RKO (cell line): ENCODE measurements around the gene ASXL2.

ENCODE experiments used
- DNase-seq: peaks from one replicate; pipeline ENCODE4 v3.0.0-alpha.2; 2016; ENCODE audit warnings: low spot score

The ASXL2 gene

DNA sequence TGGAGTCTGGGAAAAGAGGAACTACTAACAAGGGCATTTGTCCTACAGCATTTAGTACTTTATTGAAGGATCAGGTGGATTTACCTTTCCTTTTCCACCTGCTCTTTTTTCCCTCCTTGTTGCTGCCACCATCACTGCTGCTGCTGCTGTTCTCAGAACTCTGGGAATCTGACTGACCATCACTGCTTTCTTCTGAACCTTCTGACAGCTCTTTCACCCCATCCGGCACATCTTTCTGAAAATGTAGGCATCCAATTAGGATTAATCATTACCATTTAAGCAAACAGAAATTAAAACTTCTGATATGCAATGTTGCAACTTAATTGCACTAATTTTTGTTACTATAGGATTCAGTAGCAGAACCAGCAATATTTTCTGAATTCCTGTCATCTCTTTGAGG is 79.0 kb downstream of the ASXL2 start:
- DNase-seq = no peak

DNA sequence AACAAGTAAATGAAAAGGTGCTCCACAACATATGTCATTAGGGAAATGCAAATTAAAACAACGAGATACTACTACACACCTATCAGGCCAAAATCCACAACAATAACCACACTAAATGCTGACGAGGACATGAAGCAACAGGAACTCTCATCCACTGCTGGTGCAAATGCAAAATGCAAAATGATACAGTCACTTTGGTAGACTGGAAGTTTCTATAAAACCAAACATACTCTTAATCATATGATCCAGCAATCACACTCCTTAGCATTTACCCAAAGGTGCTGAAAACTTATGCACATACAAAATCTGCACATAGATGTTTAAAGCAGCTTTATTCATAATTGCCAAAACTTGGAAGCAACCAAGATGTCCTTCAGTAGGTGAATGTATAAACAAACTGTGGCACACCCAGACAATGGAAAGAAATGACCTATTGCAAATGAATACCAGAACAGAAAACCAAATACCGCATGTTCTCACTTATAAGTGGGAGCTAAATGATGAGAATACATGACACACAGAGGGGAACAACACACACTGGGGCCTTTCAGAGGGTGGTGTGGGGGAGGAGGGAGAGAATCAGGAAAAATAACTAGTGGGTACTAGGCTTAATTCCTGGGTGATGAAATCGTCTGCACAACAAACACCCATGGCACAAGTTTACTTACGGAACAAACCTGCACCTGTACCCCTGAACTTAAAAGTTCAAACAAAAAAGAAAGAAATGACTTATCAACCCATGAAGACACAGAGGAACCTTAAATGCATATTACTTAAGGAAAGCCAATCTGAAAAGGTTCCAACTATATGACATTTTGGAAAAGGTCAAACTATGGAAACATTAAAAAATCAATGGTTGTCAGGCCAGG is 80.4 kb downstream of the ASXL2 start:
- DNase-seq = no peak

- DNase-seq = no peak
Observed at GRCh38 chr2:25794544-25795276, 83.6 kb downstream of the ASXL2 start.

DNA sequence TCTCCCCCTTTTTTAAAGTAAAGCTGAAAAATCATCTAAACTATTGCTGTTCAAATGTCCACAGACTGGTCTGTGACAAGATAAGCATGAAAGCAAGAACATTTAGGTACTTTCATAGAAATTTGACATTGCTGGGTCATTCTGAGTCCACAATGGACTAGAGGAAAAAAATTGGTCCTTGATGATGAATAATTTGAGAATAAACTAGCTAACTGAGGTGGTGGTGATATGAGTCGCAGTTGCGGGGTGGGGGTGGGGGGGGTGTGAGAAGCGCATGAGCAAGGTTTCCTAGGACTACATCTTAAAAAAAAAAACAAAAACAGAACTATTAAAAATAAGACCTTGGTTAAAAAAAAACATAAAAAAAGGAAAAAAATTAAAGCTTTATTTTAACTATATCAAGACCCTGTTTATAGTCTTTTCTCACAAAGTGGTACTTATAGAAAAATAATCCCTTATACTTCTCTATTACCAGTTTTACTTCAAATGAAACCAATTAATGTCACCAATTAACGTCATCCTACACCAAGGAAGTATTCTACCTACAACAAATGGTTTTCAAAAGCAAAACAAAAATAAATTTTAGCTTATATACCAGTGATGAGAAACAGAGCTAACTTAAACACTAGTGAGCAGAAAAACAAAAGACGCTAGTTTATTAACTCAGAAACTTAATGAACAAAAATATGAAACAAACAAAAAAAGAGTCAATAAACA is 88.1 kb downstream of the ASXL2 start:
- DNase-seq = peak; percentile 22

DNA sequence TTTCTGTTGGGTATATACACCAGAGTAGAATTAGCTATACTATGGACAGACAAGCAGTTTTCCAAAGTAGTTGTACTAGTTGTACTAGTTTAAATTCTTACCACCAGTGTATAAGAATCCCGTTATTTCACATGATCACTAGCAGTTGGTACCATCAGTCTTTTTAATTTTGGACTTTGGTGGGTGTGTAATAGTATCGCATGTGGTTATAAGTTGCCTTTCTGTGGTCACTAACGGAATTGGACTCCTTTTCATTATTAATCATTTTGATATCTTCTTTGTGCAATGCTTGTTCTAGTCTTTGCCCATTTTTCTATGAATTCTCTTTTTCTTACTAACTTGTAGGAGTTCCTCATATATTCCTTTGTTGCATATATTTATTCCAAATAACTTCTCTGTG is 89.8 kb downstream of the ASXL2 start:
- DNase-seq = no peak

GRCh38 chr2:25787020-25787419 is 91.3 kb downstream of the ASXL2 start:
- DNase-seq = no peak

- DNase-seq = no peak
Observed at GRCh38 chr2:25784404-25784803, 93.9 kb downstream of the ASXL2 start.

- DNase-seq = no peak
Observed at GRCh38 chr2:25777077-25777476, 101.2 kb downstream of the ASXL2 start.

DNA sequence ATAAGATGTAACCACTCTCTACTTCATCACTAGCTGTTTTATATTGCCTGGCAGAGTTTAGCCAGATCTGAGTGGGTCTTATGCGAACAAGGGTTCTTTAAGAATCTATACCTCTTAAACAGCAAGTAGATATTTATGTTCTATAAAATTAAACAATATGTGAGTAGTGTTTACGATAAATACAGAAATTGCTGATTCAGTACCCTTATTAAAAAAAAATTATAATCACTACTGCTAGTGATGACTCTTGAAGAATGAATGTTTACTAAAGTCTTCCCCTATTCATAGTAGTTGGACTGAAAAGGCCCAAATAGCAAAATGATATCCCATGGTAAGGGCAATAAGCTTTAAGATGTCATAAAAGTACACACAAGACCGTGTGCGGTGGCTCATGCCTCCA is 106.2 kb downstream of the ASXL2 start:
- no peak for DNase-seq

DNA sequence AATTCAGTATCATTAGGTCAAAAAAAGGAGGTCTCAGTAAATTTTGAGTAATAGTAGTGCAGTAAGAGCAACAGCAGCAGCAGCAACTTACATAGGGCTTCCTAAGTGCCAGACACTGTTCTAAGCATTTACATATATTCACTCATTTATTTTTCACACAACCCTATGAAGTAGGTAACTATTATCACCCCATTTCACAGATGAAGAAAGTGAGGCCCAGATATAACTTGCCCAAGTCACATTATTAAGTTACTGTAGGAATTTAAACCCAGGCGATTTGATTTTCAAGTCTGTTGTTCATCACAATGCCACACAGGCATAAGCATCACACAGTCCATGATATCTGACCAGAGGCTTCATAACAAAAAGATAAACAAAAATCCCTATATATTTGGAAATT is 114.7 kb downstream of the ASXL2 start:
- no peak for DNase-seq

DNA sequence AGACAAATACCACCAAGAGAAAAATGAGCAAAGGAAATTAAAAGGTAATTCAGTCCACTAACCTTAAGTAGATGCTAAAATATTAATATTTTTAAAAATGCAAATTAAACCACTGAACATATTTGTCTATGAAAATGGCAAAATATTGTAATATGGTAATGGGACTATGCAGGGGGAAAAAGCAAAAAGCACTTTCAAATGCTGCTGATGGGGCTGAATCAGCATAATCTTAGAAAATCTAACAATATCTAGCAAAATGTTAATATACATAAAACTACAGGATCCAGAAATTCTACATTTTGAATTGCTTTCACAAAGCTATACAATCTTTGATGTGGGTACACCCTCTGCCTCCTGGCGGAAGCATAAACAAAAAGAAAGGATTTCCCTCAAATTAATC is 118.0 kb downstream of the ASXL2 start:
- DNase-seq = no peak

DNA sequence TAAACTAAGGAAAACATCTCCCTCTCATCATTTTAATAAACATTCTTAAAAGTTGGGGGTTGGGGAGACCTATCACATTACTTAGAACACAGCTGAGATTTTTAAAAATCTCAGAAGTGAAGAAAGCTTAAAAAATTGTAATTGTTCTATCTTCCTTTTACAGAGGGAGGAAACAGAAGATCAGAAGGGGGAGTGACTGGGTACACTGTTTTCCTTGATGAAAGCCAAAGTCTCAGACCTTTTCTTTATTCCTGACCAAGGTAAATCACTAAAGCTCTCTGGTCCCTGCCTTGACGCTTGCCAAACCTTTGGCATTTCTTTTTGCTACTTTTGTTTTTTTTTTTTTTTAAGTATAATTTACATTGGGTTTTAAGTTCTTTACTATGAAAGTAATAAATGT is 119.9 kb downstream of the ASXL2 start:
- no peak for DNase-seq

GRCh38 chr2:25757906-25758305 is 120.4 kb downstream of the ASXL2 start:
- no peak for DNase-seq

DNA sequence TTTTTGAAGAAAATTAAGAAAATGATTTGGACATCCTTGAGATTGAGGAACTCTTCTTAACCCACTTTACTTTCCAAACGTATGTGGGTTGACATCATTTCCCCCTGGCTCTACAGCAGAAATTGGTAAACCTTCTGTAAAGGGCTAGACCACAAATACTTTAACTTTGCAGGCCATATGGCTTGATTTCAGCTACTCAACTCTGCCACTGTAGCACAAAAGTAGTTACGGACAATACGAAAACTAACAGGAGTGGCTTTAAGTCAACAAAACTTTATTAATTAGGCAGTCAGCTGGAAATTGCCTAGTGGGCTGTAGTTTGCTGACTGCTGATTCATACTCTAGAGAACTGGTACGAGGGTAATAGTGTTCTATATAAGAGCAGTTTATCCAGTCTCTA is 121.8 kb downstream of the ASXL2 start:
- no peak for DNase-seq

- no peak for DNase-seq
Observed at GRCh38 chr2:25749676-25750075, 128.6 kb downstream of the ASXL2 start.

DNA sequence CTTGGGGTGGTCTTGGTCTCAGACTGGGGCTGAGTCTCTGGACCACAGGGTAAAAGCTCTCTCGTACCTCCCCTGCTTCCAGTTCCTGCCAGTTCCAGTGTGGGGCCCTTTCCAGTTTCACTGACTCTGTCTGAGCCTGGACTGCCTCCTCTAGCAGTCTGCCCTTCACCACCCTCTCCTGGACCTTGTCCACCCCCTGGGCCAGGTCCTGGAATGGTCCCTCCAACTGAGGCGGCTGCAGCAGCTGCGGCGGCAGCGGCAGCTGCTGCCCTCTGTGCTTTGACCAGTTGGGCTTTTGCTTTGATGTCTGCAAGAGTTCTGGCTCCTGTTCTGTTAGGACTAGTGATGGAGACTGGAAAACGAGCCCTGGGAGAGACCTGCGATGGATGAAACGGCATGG is 134.2 kb downstream of the ASXL2 start:
- DNase-seq = no peak

GRCh38 chr2:25743132-25743830 is 135.0 kb downstream of the ASXL2 start:
- no peak for DNase-seq

DNA sequence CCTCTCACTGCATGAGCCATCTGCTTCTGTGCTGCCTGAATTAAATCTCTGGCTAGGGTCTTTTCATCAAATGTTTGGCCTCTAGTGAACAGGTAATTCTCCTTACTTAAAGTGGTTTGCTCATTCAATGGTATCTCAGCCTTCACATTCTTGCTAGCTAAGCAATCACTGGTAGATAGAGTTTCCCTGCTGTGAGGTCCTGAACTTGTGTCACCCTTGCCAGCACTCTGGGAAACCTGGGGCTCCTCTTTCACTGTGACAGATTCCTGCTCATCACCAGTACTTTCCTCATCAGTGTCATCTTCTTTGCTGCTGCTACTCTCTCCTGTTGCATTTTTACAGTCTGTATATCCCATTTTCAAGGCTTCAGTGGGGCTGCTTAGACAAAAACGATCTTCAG is 135.8 kb downstream of the ASXL2 start:
- no peak for DNase-seq

GRCh38 chr2:25740810-25741381 is 137.4 kb downstream of the ASXL2 start:
- DNase-seq = no peak

DNA sequence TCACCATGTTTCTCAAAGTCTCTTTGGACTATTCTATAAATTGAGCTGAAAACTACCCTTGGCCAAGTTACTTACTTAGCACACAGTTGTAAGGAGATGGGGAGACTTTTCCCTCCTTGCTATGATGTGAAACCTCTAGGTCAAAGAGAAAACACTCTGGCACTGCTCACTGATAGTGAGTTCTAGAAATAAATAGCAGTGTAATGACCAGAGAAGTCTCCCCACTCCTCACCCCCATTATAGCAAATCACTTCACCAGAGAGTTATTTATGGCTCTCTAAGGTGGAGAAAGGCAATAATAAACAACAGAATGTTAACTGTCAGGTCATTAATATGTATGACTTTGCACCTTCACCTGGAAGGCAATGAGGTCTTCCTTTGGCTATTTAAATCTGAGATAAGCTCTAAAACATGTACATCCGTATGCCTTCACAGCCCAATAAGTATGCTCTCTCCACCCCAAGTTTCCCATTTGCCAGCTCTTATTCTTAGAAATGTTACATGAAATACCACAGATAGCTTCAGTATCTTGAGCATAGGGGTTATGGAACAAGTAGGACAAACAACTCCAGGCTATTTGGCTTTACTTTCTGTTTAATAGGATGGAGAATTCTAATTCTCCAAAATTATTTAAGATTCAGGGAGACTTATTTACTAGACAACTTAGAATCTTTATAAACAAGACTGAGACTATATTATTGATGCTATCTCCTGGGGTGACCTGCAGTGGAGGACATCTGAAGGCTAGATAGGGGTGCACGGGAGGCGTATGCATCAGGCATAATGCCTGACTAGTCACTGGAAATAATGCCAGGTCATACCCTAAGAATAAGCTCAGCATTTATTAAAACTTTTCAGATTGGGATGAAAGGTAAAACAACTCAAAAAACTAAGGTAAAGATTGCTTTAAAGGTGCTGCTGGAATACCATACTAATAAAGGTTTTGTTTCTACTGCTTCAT is 139.6 kb downstream of the ASXL2 start:
- DNase-seq = no peak
